ENCODE measurements around the gene GBX1.

Gene GBX1

DNA sequence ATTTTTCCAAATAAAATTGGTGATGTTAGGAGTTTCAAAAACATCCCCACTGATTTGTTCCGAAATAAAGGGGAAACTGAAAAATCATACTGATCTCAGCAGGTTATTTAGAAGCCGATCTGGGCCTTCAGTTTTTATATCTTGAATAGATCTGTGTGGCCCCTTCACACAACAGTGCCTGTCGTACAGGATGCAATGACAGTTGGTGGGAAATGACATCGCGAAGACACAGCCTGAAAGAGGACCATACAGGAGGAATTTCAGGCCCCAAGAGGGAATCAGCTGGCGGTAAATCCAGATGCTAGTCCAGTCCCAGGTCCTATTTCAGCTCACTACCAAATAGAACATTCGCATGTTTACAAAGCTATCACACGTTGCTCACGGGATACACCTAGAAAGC, 39.8 kb upstream of the GBX1 start:
- no peaks in the 10 kb centered on the region for H3K4me1 ChIP-seq (ENCODE audit: control insufficient read depth in 1 of 2, insufficient read depth in 2 of 2, low read length in 2 of 2)
- no peaks in the 10 kb centered on the region for H3K9me3 ChIP-seq (ENCODE audit: control insufficient read depth in 1 of 2, low read length in 2 of 2)
- no peak overlapping the region for H3K9ac ChIP-seq (ENCODE audit: low read depth in 1 of 2, low read length in 2 of 2)
- H3K27ac ChIP-seq (ENCODE audit: low read depth, low read length), result no peak overlapping the region
- H3K27me3 ChIP-seq (ENCODE audit: control insufficient read depth in 1 of 2, insufficient read depth in 2 of 2, low read length in 2 of 2), result peaks cover 9 to 12% of the 10 kb centered on the region in 2 donors
- no peaks in the 10 kb centered on the region for H3K36me3 ChIP-seq (ENCODE audit: control insufficient read depth in 1 of 2, insufficient read depth in 2 of 2, low read length in 2 of 2)
- no peak overlapping the region for H3K4me3 ChIP-seq (ENCODE audit: low read depth in 1 of 2, low read length in 2 of 2)

DNA sequence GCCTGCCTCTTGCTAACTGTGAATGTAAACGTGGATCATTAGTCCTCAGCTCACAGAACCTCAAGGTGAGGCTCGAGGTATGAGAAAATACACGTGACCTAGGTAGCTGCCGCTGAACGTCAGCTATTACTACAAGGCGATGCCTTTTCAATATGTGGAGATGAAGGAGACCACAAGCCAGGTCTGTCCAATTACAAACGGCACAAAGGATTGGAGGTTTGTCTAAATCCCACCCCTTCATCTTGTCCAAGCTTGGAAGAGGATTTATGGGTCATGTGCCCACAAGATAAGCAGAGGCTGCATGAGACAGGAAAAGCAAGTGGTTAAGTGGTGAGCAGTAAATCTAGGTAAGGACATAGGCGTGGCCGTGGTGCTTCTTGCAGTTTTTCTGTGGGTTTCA, 39.4 kb upstream of the GBX1 start:
- H3K36me3 ChIP-seq (ENCODE audit: control insufficient read depth in 1 of 2, insufficient read depth in 2 of 2, low read length in 2 of 2), result no peaks in the 10 kb centered on the region
- no peak overlapping the region for H3K4me3 ChIP-seq (ENCODE audit: low read depth in 1 of 2, low read length in 2 of 2)
- H3K9ac ChIP-seq (ENCODE audit: low read depth in 1 of 2, low read length in 2 of 2), result no peak overlapping the region
- H3K27me3 ChIP-seq (ENCODE audit: control insufficient read depth in 1 of 2, insufficient read depth in 2 of 2, low read length in 2 of 2), result peaks cover 9 to 12% of the 10 kb centered on the region in 2 donors
- no peaks in the 10 kb centered on the region for H3K4me1 ChIP-seq (ENCODE audit: control insufficient read depth in 1 of 2, insufficient read depth in 2 of 2, low read length in 2 of 2)
- H3K27ac ChIP-seq (ENCODE audit: low read depth, low read length), result no peak overlapping the region
- no peaks in the 10 kb centered on the region for H3K9me3 ChIP-seq (ENCODE audit: control insufficient read depth in 1 of 2, low read length in 2 of 2)

DNA sequence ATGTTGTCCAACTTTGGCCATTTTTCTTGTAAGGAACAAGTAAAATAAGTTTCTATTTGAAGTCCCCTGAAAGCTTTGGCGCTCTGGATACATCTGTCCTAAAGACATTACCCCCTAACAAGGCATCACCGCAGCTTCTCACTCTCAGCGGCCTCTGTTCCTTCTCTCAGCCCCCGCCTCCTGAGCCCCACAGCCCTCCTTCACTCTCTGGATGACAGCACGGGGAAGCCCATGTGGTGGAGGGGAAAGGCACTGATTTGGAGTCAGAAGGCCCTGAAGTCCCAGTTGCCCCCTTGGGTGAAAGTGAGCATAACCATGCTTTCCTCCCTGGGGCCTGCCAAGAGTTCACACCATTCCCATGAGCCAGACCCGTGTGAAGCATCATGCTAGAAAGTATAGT, 38.2 kb upstream of the GBX1 start:
- H3K4me1 ChIP-seq (ENCODE audit: control insufficient read depth in 1 of 2, insufficient read depth in 2 of 2, low read length in 2 of 2), result no peaks in the 10 kb centered on the region
- no peaks in the 10 kb centered on the region for H3K9me3 ChIP-seq (ENCODE audit: control insufficient read depth in 1 of 2, low read length in 2 of 2)
- no peaks in the 10 kb centered on the region for H3K36me3 ChIP-seq (ENCODE audit: control insufficient read depth in 1 of 2, insufficient read depth in 2 of 2, low read length in 2 of 2)
- H3K4me3 ChIP-seq (ENCODE audit: low read depth in 1 of 2, low read length in 2 of 2), result no peak overlapping the region
- H3K27ac ChIP-seq (ENCODE audit: low read depth, low read length), result no peak overlapping the region
- peaks cover 9 to 12% of the 10 kb centered on the region in 2 donors for H3K27me3 ChIP-seq (ENCODE audit: control insufficient read depth in 1 of 2, insufficient read depth in 2 of 2, low read length in 2 of 2)
- H3K9ac ChIP-seq (ENCODE audit: low read depth in 1 of 2, low read length in 2 of 2), result no peak overlapping the region

DNA sequence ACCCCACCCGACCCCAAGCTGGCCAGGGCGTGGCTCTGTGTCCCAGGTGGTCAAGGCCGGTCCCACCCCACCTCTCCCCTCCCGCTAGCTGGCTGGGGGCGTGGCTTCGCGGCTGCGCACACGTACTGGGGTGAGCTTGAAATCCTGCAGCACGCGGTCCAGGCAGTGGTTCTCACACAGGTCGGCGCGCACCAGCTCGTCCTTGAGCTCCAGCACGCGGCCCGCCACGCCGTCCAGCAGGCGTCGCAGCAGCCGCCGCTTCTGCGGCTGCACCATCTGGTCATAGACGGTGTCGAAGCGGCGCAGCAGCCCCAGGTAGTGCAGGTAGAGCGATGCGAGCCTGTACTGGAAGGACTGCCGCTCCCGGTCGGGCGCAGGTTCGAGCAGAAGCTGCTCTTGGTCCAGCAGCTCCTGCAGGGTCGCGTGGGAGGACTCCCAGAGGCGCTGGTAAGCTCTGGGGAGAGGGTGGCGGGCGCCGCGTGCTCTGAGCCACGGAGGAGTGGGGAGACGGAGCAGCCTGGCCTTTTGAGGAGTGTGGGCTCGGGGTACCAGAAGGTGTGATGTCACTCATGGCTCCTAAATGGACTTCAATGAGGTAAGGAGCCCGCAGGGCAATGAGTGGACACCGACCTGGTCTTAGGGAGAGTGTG, 37.0 kb upstream of the GBX1 start:
- Histone ChIP-seq H3K27ac (ENCODE audit: low read depth, low read length) (no peak overlapping the region), H3K27me3 (ENCODE audit: control insufficient read depth in 1 of 2, insufficient read depth in 2 of 2, low read length in 2 of 2) (peaks cover 9 to 12% of the 10 kb centered on the region in 2 donors), H3K4me3 (ENCODE audit: low read depth in 1 of 2, low read length in 2 of 2) (no peak overlapping the region), H3K36me3 (ENCODE audit: control insufficient read depth in 1 of 2, insufficient read depth in 2 of 2, low read length in 2 of 2) (no peaks in the 10 kb centered on the region), H3K9ac (ENCODE audit: low read depth in 1 of 2, low read length in 2 of 2) (no peak overlapping the region), H3K4me1 (ENCODE audit: control insufficient read depth in 1 of 2, insufficient read depth in 2 of 2, low read length in 2 of 2) (no peaks in the 10 kb centered on the region), H3K9me3 (ENCODE audit: control insufficient read depth in 1 of 2, low read length in 2 of 2) (no peaks in the 10 kb centered on the region)

DNA sequence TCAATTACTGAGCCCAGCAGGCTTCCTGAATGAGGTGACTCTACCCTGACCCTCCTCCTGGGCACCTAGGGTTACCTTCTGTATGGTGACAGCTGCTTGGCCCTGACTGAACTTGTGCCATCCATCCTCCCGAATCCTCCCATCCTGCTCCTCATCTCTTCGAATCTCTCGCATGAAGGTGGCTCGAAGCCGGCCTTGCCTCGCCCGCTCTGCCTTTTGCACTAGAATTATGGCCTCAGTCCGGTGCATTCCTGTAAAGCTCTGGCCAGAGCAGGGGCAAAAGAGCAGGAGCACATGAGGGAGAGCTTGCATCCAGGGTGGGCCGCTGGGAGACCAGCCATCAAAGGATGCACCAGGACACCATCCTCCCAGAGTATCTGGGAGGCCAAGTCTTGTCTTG, 35.3 kb upstream of the GBX1 start:
- no peaks in the 10 kb centered on the region for H3K36me3 ChIP-seq (ENCODE audit: control insufficient read depth in 1 of 2, insufficient read depth in 2 of 2, low read length in 2 of 2)
- H3K27ac ChIP-seq (ENCODE audit: low read depth, low read length), result no peak overlapping the region
- H3K9ac ChIP-seq (ENCODE audit: low read depth in 1 of 2, low read length in 2 of 2), result no peak overlapping the region
- H3K4me3 ChIP-seq (ENCODE audit: low read depth in 1 of 2, low read length in 2 of 2), result no peak overlapping the region
- peaks cover 9 to 12% of the 10 kb centered on the region in 2 donors for H3K27me3 ChIP-seq (ENCODE audit: control insufficient read depth in 1 of 2, insufficient read depth in 2 of 2, low read length in 2 of 2)
- H3K9me3 ChIP-seq (ENCODE audit: control insufficient read depth in 1 of 2, low read length in 2 of 2), result no peaks in the 10 kb centered on the region
- H3K4me1 ChIP-seq (ENCODE audit: control insufficient read depth in 1 of 2, insufficient read depth in 2 of 2, low read length in 2 of 2), result no peaks in the 10 kb centered on the region

DNA sequence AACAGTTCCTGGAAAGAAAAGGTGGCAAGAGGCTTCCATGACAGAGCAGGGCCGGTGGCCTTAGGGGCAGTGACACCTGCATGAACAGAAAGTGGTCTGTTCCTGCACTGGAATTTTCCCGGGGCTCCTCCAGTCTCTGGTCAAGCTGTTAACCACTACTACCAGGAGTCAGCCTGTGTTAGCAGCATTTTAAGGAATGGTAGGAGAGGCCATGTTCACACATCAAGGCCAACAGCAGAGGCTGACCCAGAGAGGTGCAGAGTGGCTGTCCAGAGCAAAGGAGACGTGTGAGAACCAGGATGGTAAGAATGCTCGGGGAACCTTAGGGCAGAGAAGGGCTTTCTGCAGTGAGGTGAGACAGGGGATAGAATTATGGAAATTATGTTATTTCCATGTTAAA, 34.3 kb upstream of the GBX1 start:
- Histone ChIP-seq H3K36me3 (ENCODE audit: control insufficient read depth in 1 of 2, insufficient read depth in 2 of 2, low read length in 2 of 2) (no peaks in the 10 kb centered on the region), H3K27ac (ENCODE audit: low read depth, low read length) (no peak overlapping the region), H3K27me3 (ENCODE audit: control insufficient read depth in 1 of 2, insufficient read depth in 2 of 2, low read length in 2 of 2) (peaks cover 10 to 12% of the 10 kb centered on the region in 2 donors), H3K4me1 (ENCODE audit: control insufficient read depth in 1 of 2, insufficient read depth in 2 of 2, low read length in 2 of 2) (no peaks in the 10 kb centered on the region), H3K4me3 (ENCODE audit: low read depth in 1 of 2, low read length in 2 of 2) (no peak overlapping the region), H3K9me3 (ENCODE audit: control insufficient read depth in 1 of 2, low read length in 2 of 2) (no peaks in the 10 kb centered on the region), H3K9ac (ENCODE audit: low read depth in 1 of 2, low read length in 2 of 2) (no peak overlapping the region)

DNA sequence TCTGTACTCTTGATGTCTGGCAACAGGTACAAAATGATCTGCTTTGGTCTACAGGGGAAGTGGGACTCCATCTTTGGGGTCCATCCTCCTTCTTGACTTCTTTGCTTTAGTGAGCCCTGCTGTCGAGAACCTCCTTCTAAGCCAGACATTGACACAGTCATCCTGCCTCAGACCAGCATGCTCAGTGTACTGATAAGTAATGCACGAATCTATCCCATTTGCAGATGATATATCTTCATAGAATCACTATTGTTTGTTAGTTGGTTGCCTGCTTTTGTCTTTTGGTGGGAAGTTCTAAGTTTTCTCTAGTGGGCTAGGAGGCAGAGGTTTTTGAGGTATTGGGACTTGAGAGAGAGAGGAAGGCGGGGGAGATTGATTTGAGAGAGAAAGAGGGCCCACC, 33.9 kb upstream of the GBX1 start:
- no peak overlapping the region for H3K9ac ChIP-seq (ENCODE audit: low read depth in 1 of 2, low read length in 2 of 2)
- no peak overlapping the region for H3K4me3 ChIP-seq (ENCODE audit: low read depth in 1 of 2, low read length in 2 of 2)
- peaks cover 10 to 12% of the 10 kb centered on the region in 2 donors for H3K27me3 ChIP-seq (ENCODE audit: control insufficient read depth in 1 of 2, insufficient read depth in 2 of 2, low read length in 2 of 2)
- H3K27ac ChIP-seq (ENCODE audit: low read depth, low read length), result no peak overlapping the region
- H3K36me3 ChIP-seq (ENCODE audit: control insufficient read depth in 1 of 2, insufficient read depth in 2 of 2, low read length in 2 of 2), result no peaks in the 10 kb centered on the region
- no peaks in the 10 kb centered on the region for H3K9me3 ChIP-seq (ENCODE audit: control insufficient read depth in 1 of 2, low read length in 2 of 2)
- H3K4me1 ChIP-seq (ENCODE audit: control insufficient read depth in 1 of 2, insufficient read depth in 2 of 2, low read length in 2 of 2), result no peaks in the 10 kb centered on the region

DNA sequence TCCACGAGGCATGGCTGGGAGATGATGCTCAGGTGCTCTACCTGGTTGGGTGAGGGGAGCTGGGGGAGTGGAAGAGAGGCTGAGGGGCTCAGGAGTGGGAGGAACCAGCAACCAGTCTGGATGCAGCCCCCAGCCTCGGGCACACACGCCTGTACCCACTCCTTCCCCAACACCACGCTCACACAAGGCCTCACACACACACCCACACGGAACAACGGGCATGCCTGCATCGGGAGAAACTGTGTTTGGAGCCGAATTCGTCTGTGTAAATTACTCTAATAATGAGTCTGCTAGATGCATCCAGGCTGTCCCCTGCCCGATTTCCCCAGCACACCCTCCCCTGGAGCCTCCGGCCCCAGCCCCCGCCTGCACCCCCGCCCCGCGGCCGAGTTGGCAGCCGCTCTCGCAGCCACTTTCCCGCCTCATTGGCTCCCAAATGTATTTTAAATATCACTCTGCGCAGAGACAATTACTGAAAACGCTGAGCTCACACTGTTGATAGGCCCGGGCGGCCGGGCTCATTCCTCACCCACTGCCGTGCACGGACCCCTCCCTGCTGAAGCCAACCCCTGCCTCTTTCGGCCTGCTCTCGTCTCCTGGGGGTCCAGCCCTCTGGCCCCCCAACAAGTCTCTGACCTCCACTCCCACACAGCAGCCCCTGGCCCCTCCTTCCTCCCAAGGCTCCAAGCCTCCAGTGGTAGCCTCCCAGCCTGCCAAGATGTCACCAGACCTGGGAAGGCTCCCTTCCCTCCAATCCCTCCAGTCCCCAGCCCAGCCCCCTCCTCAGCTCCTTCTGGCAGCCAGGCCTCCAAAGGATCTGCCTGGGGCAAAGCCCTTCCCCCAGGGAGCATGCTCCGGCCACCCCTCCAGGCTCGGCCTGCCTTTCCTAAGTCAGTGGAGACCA, 31.7 kb upstream of the GBX1 start:
- H3K27ac ChIP-seq (ENCODE audit: low read depth, low read length), result no peak overlapping the region
- no peaks in the 10 kb centered on the region for H3K36me3 ChIP-seq (ENCODE audit: control insufficient read depth in 1 of 2, insufficient read depth in 2 of 2, low read length in 2 of 2)

DNA sequence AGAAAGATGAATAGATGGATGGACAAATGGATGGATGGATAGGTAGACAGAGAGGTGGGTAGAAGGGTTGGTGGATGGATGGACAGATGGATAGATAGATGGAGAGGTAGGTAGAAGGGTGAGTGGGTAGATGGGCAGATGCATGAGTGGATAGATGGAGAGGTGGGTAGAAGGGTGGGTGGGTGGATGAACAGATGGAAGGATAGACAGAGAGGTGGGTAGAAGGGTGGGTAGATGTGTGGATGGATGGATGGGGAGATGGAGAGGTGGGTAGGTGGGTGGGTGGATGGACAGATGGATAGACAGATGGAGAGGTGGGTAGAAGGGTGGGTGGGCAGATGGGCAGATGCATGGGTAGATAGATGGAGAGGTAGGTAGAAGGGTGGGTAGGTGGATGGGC, 30.4 kb upstream of the GBX1 start:
- no peak overlapping the region for H3K4me3 ChIP-seq (ENCODE audit: low read depth in 1 of 2, low read length in 2 of 2)
- no peaks in the 10 kb centered on the region for H3K4me1 ChIP-seq (ENCODE audit: control insufficient read depth in 1 of 2, insufficient read depth in 2 of 2, low read length in 2 of 2)
- H3K27ac ChIP-seq (ENCODE audit: low read depth, low read length), result no peak overlapping the region
- no peak overlapping the region for H3K9ac ChIP-seq (ENCODE audit: low read depth in 1 of 2, low read length in 2 of 2)
- peaks cover 12 to 18% of the 10 kb centered on the region in 2 donors for H3K27me3 ChIP-seq (ENCODE audit: control insufficient read depth in 1 of 2, insufficient read depth in 2 of 2, low read length in 2 of 2)
- H3K36me3 ChIP-seq (ENCODE audit: control insufficient read depth in 1 of 2, insufficient read depth in 2 of 2, low read length in 2 of 2), result no peaks in the 10 kb centered on the region
- no peaks in the 10 kb centered on the region for H3K9me3 ChIP-seq (ENCODE audit: control insufficient read depth in 1 of 2, low read length in 2 of 2)

More for the DNA sequence above, 31.7 kb upstream of the GBX1 start:
- H3K4me3 ChIP-seq (ENCODE audit: low read depth in 1 of 2, low read length in 2 of 2), result no peak overlapping the region
- H3K27me3 ChIP-seq (ENCODE audit: control insufficient read depth in 1 of 2, insufficient read depth in 2 of 2, low read length in 2 of 2), result peaks cover 12 to 18% of the 10 kb centered on the region in 2 donors
- no peak overlapping the region for H3K9ac ChIP-seq (ENCODE audit: low read depth in 1 of 2, low read length in 2 of 2)
- no peaks in the 10 kb centered on the region for H3K9me3 ChIP-seq (ENCODE audit: control insufficient read depth in 1 of 2, low read length in 2 of 2)
- no peaks in the 10 kb centered on the region for H3K4me1 ChIP-seq (ENCODE audit: control insufficient read depth in 1 of 2, insufficient read depth in 2 of 2, low read length in 2 of 2)

DNA sequence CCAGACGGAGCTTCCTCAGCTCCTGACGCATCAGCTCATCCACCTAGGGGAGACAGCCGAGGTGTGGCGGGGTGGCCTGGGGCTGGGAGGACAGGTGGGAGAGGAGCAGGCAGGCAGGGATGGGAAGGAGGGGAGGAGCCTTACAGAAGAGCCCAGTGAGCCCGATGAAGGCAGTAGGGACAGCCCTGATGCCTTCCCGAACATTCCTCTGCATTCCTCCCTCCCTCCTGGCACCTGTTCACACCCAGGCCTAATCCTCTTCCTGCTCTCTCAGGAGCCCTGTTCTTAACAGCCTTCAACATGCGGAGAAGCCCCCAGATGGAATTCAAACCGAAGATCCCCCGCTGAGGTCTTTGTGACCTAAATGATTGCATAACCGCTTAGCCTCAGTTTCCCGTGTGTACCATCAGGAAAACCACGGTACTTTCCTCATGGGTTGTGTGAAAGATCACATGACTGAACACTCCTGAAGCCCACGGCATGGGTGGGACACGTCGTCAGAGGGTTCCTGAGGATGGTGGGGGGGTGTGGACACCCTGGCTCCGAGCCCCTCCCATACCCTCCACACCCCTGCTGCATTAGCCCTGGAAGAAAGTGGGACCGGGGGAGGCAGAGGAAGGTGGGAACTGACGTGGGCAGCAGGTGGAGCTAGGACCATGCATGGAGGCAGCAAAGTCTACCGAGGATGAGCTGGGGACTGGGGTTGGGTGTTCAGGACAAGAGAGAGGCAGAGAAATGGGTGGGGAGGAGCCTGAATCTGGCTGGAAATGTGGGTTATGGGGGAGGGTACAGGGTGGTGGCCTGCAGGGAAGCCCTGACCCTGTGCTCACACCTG, 28.3 kb upstream of the GBX1 start:
- H3K27me3 ChIP-seq (ENCODE audit: control insufficient read depth in 1 of 2, insufficient read depth in 2 of 2, low read length in 2 of 2), result peaks cover 12 to 18% of the 10 kb centered on the region in 2 donors
- H3K27ac ChIP-seq (ENCODE audit: low read depth, low read length), result no peak overlapping the region
- no peak overlapping the region for H3K4me3 ChIP-seq (ENCODE audit: low read depth in 1 of 2, low read length in 2 of 2)
- no peaks in the 10 kb centered on the region for H3K36me3 ChIP-seq (ENCODE audit: control insufficient read depth in 1 of 2, insufficient read depth in 2 of 2, low read length in 2 of 2)
- no peak overlapping the region for H3K9ac ChIP-seq (ENCODE audit: low read depth in 1 of 2, low read length in 2 of 2)
- no peaks in the 10 kb centered on the region for H3K9me3 ChIP-seq (ENCODE audit: control insufficient read depth in 1 of 2, low read length in 2 of 2)
- no peaks in the 10 kb centered on the region for H3K4me1 ChIP-seq (ENCODE audit: control insufficient read depth in 1 of 2, insufficient read depth in 2 of 2, low read length in 2 of 2)
